ENCODE measurements around the gene PLXNA4. TPM values are rescaled to one million over a fixed set of nuclear protein-coding genes. Genes with fewer than 3 reads are reported as not detected.

PLXNA4 gene
- 1 to 10 TPM; 1.2 to 1.4 TPM for total RNA-seq

- POLR2A ChIA-PET = no interaction called here
- CTCF ChIA-PET = interaction anchor here (8.5 kb wide), 1 partner anchor 181 kb away, joined by 162 read pairs; no protein-coding TSS in a partner anchor
- H3K9me3 Mint-ChIP-seq = no peaks in the 10 kb centered on the region
- H3K4me1 Mint-ChIP-seq = peaks cover 15% of the 10 kb centered on the region
- peaks cover 76% of the 10 kb centered on the region for H3K27me3 Mint-ChIP-seq
- DNase-seq = no peak
- no peaks in the 10 kb centered on the region for H3K36me3 Mint-ChIP-seq (ENCODE audit: low read depth)
- H3K27ac Mint-ChIP-seq = no peak within 1 kb of the TSS
- peak within 1 kb of the TSS; percentile 4 for H3K4me3 Mint-ChIP-seq
Measured at GRCh38 chr7:132575982-132576720, at the start of gene PLXNA4. Gene PLXNA4 (minus strand): TSS chr7:132576470. CDS start chr7:132508693, 67,777 bp downstream.

GRCh38 chr7:132625651-132626050, 49.4 kb upstream of the PLXNA4 start:
- no peaks in the 10 kb centered on the region for H3K4me1 Mint-ChIP-seq
- H3K27ac Mint-ChIP-seq = no peak overlapping the region
- ChIA-PET POLR2A (no interaction called here), CTCF (no interaction called here)
- no peak for DNase-seq
- peaks cover 7% of the 10 kb centered on the region for H3K27me3 Mint-ChIP-seq
- no peaks in the 10 kb centered on the region for H3K36me3 Mint-ChIP-seq (ENCODE audit: low read depth)
- H3K9me3 Mint-ChIP-seq = no peaks in the 10 kb centered on the region
- no peak overlapping the region for H3K4me3 Mint-ChIP-seq

- DNase-seq = no peak
- ChIA-PET POLR2A (no interaction called here), CTCF (interaction anchor here (0.6 kb wide), 1 partner anchor 439 kb away, joined by 3 read pairs; no protein-coding TSS in a partner anchor)
- Mint-ChIP-seq H3K4me1 (no peaks in the 10 kb centered on the region), H3K36me3 (ENCODE audit: low read depth) (no peaks in the 10 kb centered on the region), H3K4me3 (no peak overlapping the region), H3K9me3 (no peaks in the 10 kb centered on the region), H3K27ac (no peak overlapping the region), H3K27me3 (no peaks in the 10 kb centered on the region)
Measured at GRCh38 chr7:132622081-132622480, 45.8 kb upstream of the PLXNA4 start.

GRCh38 chr7:132619967-132620366, 43.7 kb upstream of the PLXNA4 start:
- Mint-ChIP-seq H3K4me3 (no peak overlapping the region), H3K9me3 (no peaks in the 10 kb centered on the region), H3K27ac (no peak overlapping the region), H3K27me3 (peaks cover 5% of the 10 kb centered on the region), H3K36me3 (ENCODE audit: low read depth) (no peaks in the 10 kb centered on the region), H3K4me1 (no peaks in the 10 kb centered on the region)
- DNase-seq = no peak
- ChIA-PET CTCF (no interaction called here), POLR2A (no interaction called here)

- POLR2A ChIA-PET = no interaction called here
- H3K9me3 Mint-ChIP-seq = no peaks in the 10 kb centered on the region
Measured at GRCh38 chr7:132618956-132619305, 42.7 kb upstream of the PLXNA4 start.

DNA sequence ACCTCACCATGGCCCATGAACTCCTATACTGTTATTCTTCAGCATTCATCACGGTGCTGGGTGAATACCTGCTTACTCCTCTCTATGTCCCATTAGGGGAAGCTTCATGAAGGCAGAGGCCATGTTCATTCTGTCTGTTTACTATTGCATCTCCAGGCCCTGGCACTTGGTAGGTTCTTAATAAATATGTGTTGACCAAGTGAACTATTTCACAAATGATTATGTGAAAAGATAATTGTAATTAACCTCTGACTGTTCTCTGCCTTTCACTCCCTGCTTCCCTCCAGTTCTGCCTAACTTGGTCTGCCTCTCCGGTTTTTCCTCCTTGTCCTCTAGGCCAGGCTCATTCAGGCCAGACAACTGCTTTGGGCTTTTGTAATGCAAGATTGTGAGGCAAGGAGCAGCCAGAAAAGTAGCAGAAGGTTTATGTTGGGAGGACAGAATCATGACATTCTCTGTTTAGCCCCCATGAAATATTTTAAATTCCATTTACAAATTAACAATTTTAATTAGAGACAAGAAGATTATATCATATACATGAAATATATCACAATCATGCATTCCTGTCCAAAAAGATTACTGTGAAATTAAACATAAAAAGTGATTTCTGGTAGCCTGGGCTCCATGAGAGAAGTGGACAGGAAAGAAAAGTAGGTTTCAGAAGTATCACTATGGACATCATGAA, 42.1 kb upstream of the PLXNA4 start:
- no peaks in the 10 kb centered on the region for H3K36me3 Mint-ChIP-seq (ENCODE audit: low read depth)

More at GRCh38 chr7:132618956-132619305, 42.7 kb upstream of the PLXNA4 start:
- no peak for DNase-seq
- Mint-ChIP-seq H3K4me1 (no peaks in the 10 kb centered on the region), H3K4me3 (no peak overlapping the region), H3K36me3 (ENCODE audit: low read depth) (no peaks in the 10 kb centered on the region), H3K27ac (no peak overlapping the region), H3K27me3 (peaks cover 13% of the 10 kb centered on the region)
- CTCF ChIA-PET = interaction anchor here (0.6 kb wide), 1 partner anchor 163 kb away, joined by 4 read pairs; no protein-coding TSS in a partner anchor

GRCh38 chr7:132614428-132615318, 38.4 kb upstream of the PLXNA4 start:
- no peak overlapping the region for H3K4me3 Mint-ChIP-seq
- POLR2A ChIA-PET = no interaction called here
- no peaks in the 10 kb centered on the region for H3K9me3 Mint-ChIP-seq
- no peak for DNase-seq
- H3K36me3 Mint-ChIP-seq (ENCODE audit: low read depth) = no peaks in the 10 kb centered on the region
- no peaks in the 10 kb centered on the region for H3K4me1 Mint-ChIP-seq
- no peak overlapping the region for H3K27ac Mint-ChIP-seq
- peaks cover 17% of the 10 kb centered on the region for H3K27me3 Mint-ChIP-seq
- CTCF ChIA-PET = no interaction called here

More for the DNA sequence above, 42.1 kb upstream of the PLXNA4 start:
- peaks cover 14% of the 10 kb centered on the region for H3K27me3 Mint-ChIP-seq
- H3K9me3 Mint-ChIP-seq = no peaks in the 10 kb centered on the region
- DNase-seq = no peak
- no peak overlapping the region for H3K4me3 Mint-ChIP-seq
- ChIA-PET CTCF (no interaction called here), POLR2A (no interaction called here)
- H3K27ac Mint-ChIP-seq = no peak overlapping the region
- no peaks in the 10 kb centered on the region for H3K4me1 Mint-ChIP-seq

GRCh38 chr7:132613737-132614136, 37.5 kb upstream of the PLXNA4 start:
- no peaks in the 10 kb centered on the region for H3K9me3 Mint-ChIP-seq
- H3K27ac Mint-ChIP-seq = no peak overlapping the region
- no peak for DNase-seq
- H3K27me3 Mint-ChIP-seq = peaks cover 17% of the 10 kb centered on the region
- ChIA-PET POLR2A (no interaction called here), CTCF (no interaction called here)
- no peaks in the 10 kb centered on the region for H3K36me3 Mint-ChIP-seq (ENCODE audit: low read depth)
- H3K4me3 Mint-ChIP-seq = no peak overlapping the region
- no peaks in the 10 kb centered on the region for H3K4me1 Mint-ChIP-seq

DNA sequence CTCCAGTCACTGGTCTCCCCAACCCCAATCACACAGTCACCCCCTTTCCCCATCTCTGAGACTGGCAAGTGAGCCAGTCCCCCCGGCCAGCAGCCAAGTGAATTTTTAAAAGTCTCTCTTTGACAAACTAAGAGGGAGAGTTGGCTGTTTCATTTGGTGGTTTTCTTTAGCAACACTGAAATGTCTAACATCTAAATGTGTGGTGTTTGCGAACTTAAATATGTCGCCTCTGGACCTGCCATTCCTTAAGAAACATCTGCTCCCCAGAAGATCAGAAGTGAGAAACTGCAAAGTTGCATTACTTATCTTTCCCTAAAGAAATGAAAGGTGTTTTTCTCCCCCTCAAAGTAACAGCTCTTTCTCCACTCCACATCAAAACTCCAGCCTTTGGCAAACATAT, 34.7 kb upstream of the PLXNA4 start:
- no peak overlapping the region for H3K4me3 Mint-ChIP-seq
- H3K4me1 Mint-ChIP-seq = no peaks in the 10 kb centered on the region
- no peak for DNase-seq
- H3K27ac Mint-ChIP-seq = no peak overlapping the region
- CTCF ChIA-PET = no interaction called here
- H3K36me3 Mint-ChIP-seq (ENCODE audit: low read depth) = no peaks in the 10 kb centered on the region
- no peaks in the 10 kb centered on the region for H3K9me3 Mint-ChIP-seq
- POLR2A ChIA-PET = no interaction called here
- peaks cover 14% of the 10 kb centered on the region for H3K27me3 Mint-ChIP-seq

DNA sequence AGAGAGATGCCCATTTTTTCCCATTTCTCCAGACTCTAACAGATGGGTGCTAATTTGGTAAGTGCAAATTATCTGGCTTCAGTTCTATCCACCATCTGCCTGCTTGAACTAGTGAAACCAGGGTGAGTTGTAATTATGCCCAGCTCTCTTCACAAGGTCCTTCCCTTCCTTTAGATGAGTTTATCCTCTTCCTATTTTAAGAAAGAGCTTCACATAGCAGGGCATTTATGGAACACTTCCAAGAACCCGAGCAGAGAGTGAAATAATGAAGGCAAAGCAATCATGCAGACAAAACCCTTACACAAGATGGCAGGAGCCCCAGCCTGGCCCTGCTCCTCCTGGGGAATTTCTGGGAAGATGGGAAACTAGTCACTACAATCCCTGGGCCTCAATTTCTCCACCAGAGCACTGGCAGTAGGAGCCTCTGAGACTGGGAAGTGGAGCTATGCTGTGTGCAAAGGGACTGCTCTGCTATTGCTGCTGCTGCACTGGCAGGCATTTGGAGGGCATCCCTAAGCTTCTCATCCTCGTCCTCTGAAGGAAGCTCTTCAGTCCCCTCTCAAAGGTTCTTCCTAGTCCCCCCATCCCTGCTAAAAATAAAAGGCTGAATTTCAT, 33.7 kb upstream of the PLXNA4 start:
- no peaks in the 10 kb centered on the region for H3K9me3 Mint-ChIP-seq
- peaks cover 12% of the 10 kb centered on the region for H3K27me3 Mint-ChIP-seq
- no peak overlapping the region for H3K27ac Mint-ChIP-seq
- ChIA-PET CTCF (no interaction called here), POLR2A (no interaction called here)
- DNase-seq = no peak
- no peaks in the 10 kb centered on the region for H3K4me1 Mint-ChIP-seq
- no peaks in the 10 kb centered on the region for H3K36me3 Mint-ChIP-seq (ENCODE audit: low read depth)
- H3K4me3 Mint-ChIP-seq = no peak overlapping the region

- Mint-ChIP-seq H3K36me3 (ENCODE audit: low read depth) (no peaks in the 10 kb centered on the region), H3K27me3 (peaks cover 6% of the 10 kb centered on the region), H3K4me3 (no peak overlapping the region), H3K4me1 (no peaks in the 10 kb centered on the region), H3K9me3 (no peaks in the 10 kb centered on the region), H3K27ac (no peak overlapping the region)
- POLR2A ChIA-PET = no interaction called here
- DNase-seq = no peak
- CTCF ChIA-PET = no interaction called here
Measured at GRCh38 chr7:132609222-132609621, 33.0 kb upstream of the PLXNA4 start.

GRCh38 chr7:132608523-132608922, 32.3 kb upstream of the PLXNA4 start:
- DNase-seq = no peak
- Mint-ChIP-seq H3K27ac (no peak overlapping the region), H3K27me3 (peaks cover 3% of the 10 kb centered on the region), H3K4me1 (no peaks in the 10 kb centered on the region), H3K4me3 (no peak overlapping the region), H3K9me3 (no peaks in the 10 kb centered on the region), H3K36me3 (ENCODE audit: low read depth) (no peaks in the 10 kb centered on the region)
- CTCF ChIA-PET = no interaction called here
- POLR2A ChIA-PET = no interaction called here

- CTCF ChIA-PET = no interaction called here
- no peak for DNase-seq
Measured at GRCh38 chr7:132607656-132608055, 31.4 kb upstream of the PLXNA4 start.

More at GRCh38 chr7:132607656-132608055, 31.4 kb upstream of the PLXNA4 start:
- Mint-ChIP-seq H3K27ac (no peak overlapping the region), H3K4me1 (no peaks in the 10 kb centered on the region), H3K36me3 (ENCODE audit: low read depth) (no peaks in the 10 kb centered on the region), H3K27me3 (peaks cover 5% of the 10 kb centered on the region), H3K9me3 (no peaks in the 10 kb centered on the region), H3K4me3 (no peak overlapping the region)
- POLR2A ChIA-PET = no interaction called here
